ENCODE measurements around the gene CAPN7. TPM values are rescaled to one million over a fixed set of nuclear protein-coding genes. Genes with fewer than 3 reads are reported as not detected.

The CAPN7 gene
- total RNA-seq, 1 experiment from 2014 or later = 40.3 TPM

- intact Hi-C loops (cut with micrococcal nuclease; ENCODE audit: unreplicated experiment) = no loop called here
- TF ChIP-seq CTCF (IDR thresholded peaks at IDR 0.05; ENCODE audit: insufficient read depth in 1 of 2, low read depth in 1 of 2, low read length in 1 of 2, severe bottlenecking in 1 of 2, unreplicated experiment in 1 of 2) = no peak
- Histone ChIP-seq H3K9me3 (peaks cover 8% of the 10 kb centered on the region), H3K4me1 (peaks cover 4% of the 10 kb centered on the region; the same call in 1 of the 2 replicates), H3K36me3 (ENCODE audit: control insufficient read depth, insufficient read depth, low read length) (no peaks in the 10 kb centered on the region), H3K27me3 (replicated peaks; ENCODE audit: control insufficient read depth, insufficient read depth, low read length) (no peaks in the 10 kb centered on the region), H3K4me3 (ENCODE audit: low read depth, low read length) (no peak overlapping the region)
- BruUV-seq (replicated peaks) = no TSS peak
- CTCF ChIA-PET = no interaction called here
- H3K36me3 Mint-ChIP-seq (ENCODE audit: insufficient read depth, unreplicated experiment) = no peaks in the 10 kb centered on the region
- H3K4me3 Mint-ChIP-seq (ENCODE audit: unreplicated experiment) = no peak overlapping the region
- no peak for DNase-seq
- H3K27ac Mint-ChIP-seq (ENCODE audit: unreplicated experiment) = no peak overlapping the region
- H3K27me3 Mint-ChIP-seq (ENCODE audit: insufficient read depth, unreplicated experiment) = no peaks in the 10 kb centered on the region
- peaks cover 19% of the 10 kb centered on the region for H3K9me3 Mint-ChIP-seq (ENCODE audit: unreplicated experiment)
- H3K4me1 Mint-ChIP-seq (ENCODE audit: low read depth, unreplicated experiment) = peaks cover under 1% of the 10 kb centered on the region
- POLR2A ChIA-PET = no interaction called here
These were observed 8.6 kb upstream of the CAPN7 start for GRCh38 chr3:15197340-15198029.

DNA sequence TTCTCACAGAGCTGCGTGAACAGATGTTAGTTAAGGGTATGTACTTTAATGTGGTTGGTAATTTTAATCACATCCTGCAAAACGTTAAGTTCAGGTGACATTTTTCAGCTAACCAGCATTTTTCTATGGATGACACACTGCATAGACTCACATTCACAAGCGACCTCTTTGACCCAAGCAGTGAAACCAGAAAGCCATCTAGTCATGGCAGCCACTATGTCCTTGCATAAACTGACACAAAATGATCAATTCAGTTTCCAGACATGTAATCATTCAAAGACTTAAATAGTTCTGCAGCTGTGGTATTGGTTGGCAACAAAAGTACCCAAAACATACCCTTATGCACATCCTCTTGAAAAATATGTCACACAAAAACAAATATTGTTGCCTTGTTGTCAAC, 7.4 kb upstream of the CAPN7 start:
- H3K4me3 ChIP-seq (ENCODE audit: low read depth, low read length) = no peak overlapping the region
- no peaks in the 10 kb centered on the region for H3K27me3 ChIP-seq (replicated peaks; ENCODE audit: control insufficient read depth, insufficient read depth, low read length)
- no peak for DNase-seq
- H3K36me3 ChIP-seq (ENCODE audit: control insufficient read depth, insufficient read depth, low read length) = no peaks in the 10 kb centered on the region
- no peak overlapping the region for H3K4me3 Mint-ChIP-seq (ENCODE audit: unreplicated experiment)
- H3K27ac Mint-ChIP-seq (ENCODE audit: unreplicated experiment) = no peak overlapping the region
- peaks cover 4% of the 10 kb centered on the region; the same call in 1 of the 2 replicates for H3K4me1 ChIP-seq
- H3K9me3 ChIP-seq = peaks cover 2% of the 10 kb centered on the region
- CTCF ChIA-PET = no interaction called here
- TF ChIP-seq CTCF (IDR thresholded peaks at IDR 0.05; ENCODE audit: insufficient read depth in 1 of 2, low read depth in 1 of 2, low read length in 1 of 2, severe bottlenecking in 1 of 2, unreplicated experiment in 1 of 2) = no peak
- no peaks in the 10 kb centered on the region for H3K36me3 Mint-ChIP-seq (ENCODE audit: insufficient read depth, unreplicated experiment)
- POLR2A ChIA-PET = no interaction called here
- intact Hi-C loops (cut with micrococcal nuclease; ENCODE audit: unreplicated experiment) = no loop called here
- H3K4me1 Mint-ChIP-seq (ENCODE audit: low read depth, unreplicated experiment) = peaks cover 12% of the 10 kb centered on the region
- H3K9me3 Mint-ChIP-seq (ENCODE audit: unreplicated experiment) = peaks cover 7% of the 10 kb centered on the region
- H3K27me3 Mint-ChIP-seq (ENCODE audit: insufficient read depth, unreplicated experiment) = no peaks in the 10 kb centered on the region
- no TSS peak for BruUV-seq (replicated peaks)

DNA sequence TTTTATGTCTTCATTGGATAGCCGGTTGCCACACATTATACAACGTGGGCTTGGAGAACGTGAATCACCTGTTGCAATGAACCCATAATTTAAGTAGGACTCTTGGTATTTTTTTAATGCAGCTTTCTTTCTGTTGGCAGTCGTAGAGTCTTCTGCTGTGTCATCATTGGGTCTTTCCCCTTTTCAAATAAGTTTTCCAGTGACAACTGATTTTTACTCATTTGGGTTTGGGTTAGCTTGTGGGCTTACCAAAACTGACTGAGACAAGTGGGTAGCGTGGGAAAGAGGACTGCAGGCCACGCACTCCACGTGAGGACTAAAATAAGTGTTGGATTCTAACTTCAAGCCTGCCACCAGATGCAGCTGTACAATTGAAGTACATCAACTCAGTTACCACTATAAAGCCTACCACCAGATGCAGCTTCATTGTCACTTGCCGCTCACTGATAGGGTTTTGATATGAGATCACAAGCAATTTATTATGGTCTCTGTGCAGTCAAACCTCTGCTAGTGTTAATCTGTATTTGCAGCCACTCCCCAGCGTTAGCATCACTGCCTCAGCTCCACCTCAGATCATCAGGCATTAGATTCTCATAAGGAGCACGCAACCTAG, 6.4 kb upstream of the CAPN7 start:
- peaks cover 2% of the 10 kb centered on the region for H3K9me3 ChIP-seq
- H3K4me3 ChIP-seq (ENCODE audit: low read depth, low read length) = no peak overlapping the region
- no peaks in the 10 kb centered on the region for H3K27me3 ChIP-seq (replicated peaks; ENCODE audit: control insufficient read depth, insufficient read depth, low read length)
- no peak for TF ChIP-seq CTCF (IDR thresholded peaks at IDR 0.05; ENCODE audit: insufficient read depth in 1 of 2, low read depth in 1 of 2, low read length in 1 of 2, severe bottlenecking in 1 of 2, unreplicated experiment in 1 of 2)
- Mint-ChIP-seq H3K36me3 (ENCODE audit: insufficient read depth, unreplicated experiment) (no peaks in the 10 kb centered on the region), H3K27me3 (ENCODE audit: insufficient read depth, unreplicated experiment) (no peaks in the 10 kb centered on the region), H3K27ac (ENCODE audit: unreplicated experiment) (no peak overlapping the region), H3K4me1 (ENCODE audit: low read depth, unreplicated experiment) (peaks cover 21% of the 10 kb centered on the region), H3K9me3 (ENCODE audit: unreplicated experiment) (no peaks in the 10 kb centered on the region), H3K4me3 (ENCODE audit: unreplicated experiment) (no peak overlapping the region)
- no peak for DNase-seq
- intact Hi-C loops (cut with micrococcal nuclease; ENCODE audit: unreplicated experiment) = loop anchor here (10.0 kb wide), 1 partner anchor 255 kb away; the partner anchor contains the start of gene NR2C2
- no peaks in the 10 kb centered on the region for H3K36me3 ChIP-seq (ENCODE audit: control insufficient read depth, insufficient read depth, low read length)
- ChIA-PET CTCF (no interaction called here), POLR2A (no interaction called here)
- BruUV-seq (replicated peaks) = no TSS peak
- peaks cover 9% of the 10 kb centered on the region for H3K4me1 ChIP-seq

Data from Caco-2 (cell line).